SK-N-SH (cell line): ENCODE data around the gene PDIA3. TPM values are rescaled to one million over a fixed set of nuclear protein-coding genes. Genes with fewer than 3 reads are reported as not detected.

ENCODE experiments used
- CTCF ChIP-seq: fragments of 200-600 bp; sonication (generic); IDR thresholded peaks from 2 replicates; pipeline ENCODE4 v1.6.1; 2017; ENCODE audit warnings: antibody characterized with exemption, mild to moderate bottlenecking, moderate library complexity
- EP300 ChIP-seq, 2 experiments: IDR thresholded peaks; 2 replicates each; pipeline versions ENCODE4 v1.4.0 to v1.6.1; 2012; ENCODE audit warnings: borderline replicate concordance in 1 of 2, low read depth in 1 of 2, low read length in 1 of 2
- EZH2phosphoT487 ChIP-seq: fragments of 200-600 bp; sonication (generic); IDR thresholded peaks from 2 replicates; pipeline ENCODE4 v1.6.1; 2017; ENCODE audit warnings: low read depth, mixed run types, mild to moderate bottlenecking, antibody characterized with exemption, moderate library complexity, borderline replicate concordance
- FOSL2 ChIP-seq: IDR thresholded peaks from 2 replicates; pipeline ENCODE4 v1.4.0; 2012; ENCODE audit warnings: low read depth, mild to moderate bottlenecking, moderate library complexity, borderline replicate concordance
- FOXJ3 ChIP-seq: sonication (generic); formaldehyde crosslinking; IDR thresholded peaks from 2 replicates; pipeline ENCODE4 v1.5.1; 2020; ENCODE audit warnings: mild to moderate bottlenecking, missing genetic modification reagents
- FOXM1 ChIP-seq: IDR thresholded peaks from 2 replicates; pipeline ENCODE4 v1.4.0; 2012; ENCODE audit warnings: low read depth, mild to moderate bottlenecking
- GATA2 ChIP-seq: sonication (generic); formaldehyde crosslinking; IDR thresholded peaks from 2 replicates; pipeline ENCODE4 v1.5.0; 2020; ENCODE audit warnings: mild to moderate bottlenecking, missing genetic modification reagents
- JUND ChIP-seq: IDR thresholded peaks from 2 replicates; pipeline ENCODE4 v1.4.0; 2012
- MAX ChIP-seq: IDR thresholded peaks from 2 replicates; pipeline ENCODE4 v1.4.0; 2012; ENCODE audit warnings: low read depth
- MEF2A ChIP-seq: IDR thresholded peaks from 2 replicates; pipeline ENCODE4 v1.4.0; 2012; ENCODE audit warnings: low read depth, borderline replicate concordance
- NFIC ChIP-seq: IDR thresholded peaks from 2 replicates; pipeline ENCODE4 v1.4.0; 2012; ENCODE audit warnings: borderline replicate concordance
- NRF1 ChIP-seq: IDR thresholded peaks from 2 replicates; pipeline ENCODE4 v1.6.1; 2012; ENCODE audit warnings: low read depth, mild to moderate bottlenecking, low read length
- PBX3 ChIP-seq: IDR thresholded peaks from 2 replicates; pipeline ENCODE4; 2012
- POLR2AphosphoS5 ChIP-seq: IDR thresholded peaks from 2 replicates; pipeline ENCODE4 v1.6.1; 2012; ENCODE audit warnings: low read depth, low read length
- RAD21 ChIP-seq: IDR thresholded peaks from 2 replicates; pipeline ENCODE4 v1.6.1; 2012; ENCODE audit warnings: mild to moderate bottlenecking, low read length
- RCOR1 ChIP-seq: fragments of 150-350 bp; IDR thresholded peaks from 2 replicates; pipeline ENCODE4 v1.6.1; 2017; ENCODE audit warnings: antibody characterized with exemption, low read length
- RFX5 ChIP-seq: IDR thresholded peaks from 2 replicates; pipeline ENCODE4 v1.6.1; 2012; ENCODE audit warnings: mild to moderate bottlenecking, improper control_type of control experiment, low read length
- RXRA ChIP-seq: IDR thresholded peaks from 2 replicates; pipeline ENCODE4 v1.4.0; 2012; ENCODE audit warnings: low read depth, mild to moderate bottlenecking, borderline replicate concordance
- SIN3A ChIP-seq: IDR thresholded peaks from 2 replicates; pipeline ENCODE4 v1.6.1; 2012; ENCODE audit warnings: low read depth, mild to moderate bottlenecking, low read length, moderate library complexity, borderline replicate concordance
- SMC3 ChIP-seq: IDR thresholded peaks from 2 replicates; pipeline ENCODE4 v1.6.1; 2012; ENCODE audit warnings: low read depth, low read length, improper control_type of control experiment
- USF2 ChIP-seq: fragments of 150-350 bp; IDR thresholded peaks from 2 replicates; pipeline ENCODE4 v1.6.1; 2017; ENCODE audit warnings: antibody characterized with exemption, low read length, low read depth, borderline replicate concordance
- polyA plus RNA-seq, 3 experiments: library from polyadenylated mRNA; depleted of rRNA; stranded (reverse); fragments of >200 nt; gene quantifications; 2 replicates each; pipeline ENCODE4 v1.2.3, GENCODE V29; 2012

PDIA3 gene
- polyA plus RNA-seq, 1 of the 3 experiments (the other 2 are of a cell fraction): 177 TPM

- peak; percentile 41 for TF ChIP-seq GATA2 (CRISPR knock-in tag)
- TF ChIP-seq MAX: no peak
- peak; percentile 49 to 51; a peak in 3 of 4 replicates for TF ChIP-seq EP300 (IDR thresholded peaks at IDR 0.05; ENCODE audit: borderline replicate concordance in 1 of 2, low read depth in 1 of 2, low read length in 1 of 2)
- no peak for TF ChIP-seq CTCF
- no peak for TF ChIP-seq FOXM1
- TF ChIP-seq RXRA: no peak
- no peak for TF ChIP-seq NFIC
- TF ChIP-seq RCOR1: no peak
- no peak for TF ChIP-seq RFX5
- TF ChIP-seq PBX3: no peak
- no peak for TF ChIP-seq JUND
- TF ChIP-seq FOSL2: no peak
- no peak for TF ChIP-seq USF2
- no peak for TF ChIP-seq POLR2AphosphoS5
- TF ChIP-seq SMC3: no peak
- no peak for TF ChIP-seq EZH2phosphoT487
- TF ChIP-seq FOXJ3 (CRISPR knock-in tag): no peak
- no peak for TF ChIP-seq NRF1
- no peak for TF ChIP-seq RAD21
- no peak for TF ChIP-seq SIN3A
- TF ChIP-seq MEF2A: 0 out of 2 replicates have a peak, but pooled peaks have one; percentile 30
Observed at GRCh38 chr15:43763819-43764446, 17.7 kb downstream of the PDIA3 start (continued).
